K562 (cell line): ENCODE results near the gene ZKSCAN4. TPM values are rescaled to one million over a fixed set of nuclear protein-coding genes. Genes with fewer than 3 reads are reported as not detected.

Experiments used
- ASH1L ChIP-seq: fragments of 450-650 bp; IDR thresholded peaks from 2 replicates; pipeline ENCODE4 v1.6.1; 2018; ENCODE audit warnings: borderline replicate concordance, mild to moderate bottlenecking, low read depth; ENCODE audit not compliant: partially characterized antibody
- CBX1 ChIP-seq: sonication (generic); IDR thresholded peaks from 2 replicates; pipeline ENCODE4 v1.6.1; 2016; ENCODE audit warnings: antibody characterized with exemption, low read depth, mild to moderate bottlenecking
- CEBPG ChIP-seq, 3 experiments: fragments of 200-800 bp in 1 of 3; sonication (Bioruptor generic) in 1 of 3; sonication (generic) in 1 of 3; formaldehyde crosslinking in 1 of 3; IDR thresholded peaks in 2 of 3; conservative IDR thresholded peaks in 1 of 3; 2 replicates each; pipeline versions ENCODE4 v1.6.1 to v1.8.0; 2016 to 2022; ENCODE audit warnings: missing compliant biosample characterization in 2 of 3, missing genetic modification characterization in 2 of 3, mild to moderate bottlenecking in 1 of 3, missing genetic modification reagents in 1 of 3
- CHCHD3 ChIP-seq: fragments of 250-450 bp; sonication (Bioruptor Pico); IDR thresholded peaks from 2 replicates; pipeline ENCODE4 v2.1.2; 2022; ENCODE audit warnings: mild to moderate bottlenecking
- DACH1 ChIP-seq: fragments of 450-650 bp; IDR thresholded peaks from 2 replicates; pipeline ENCODE4 v1.6.1; 2018; ENCODE audit not compliant: partially characterized antibody
- E2F6 ChIP-seq, 2 experiments: IDR thresholded peaks; 2 replicates each; pipeline ENCODE4 v1.6.1; 2011; ENCODE audit warnings: borderline replicate concordance in 1 of 2, control low read depth in 1 of 2, low read depth in 1 of 2, low read length in 1 of 2, mild to moderate bottlenecking in 1 of 2, mixed read lengths in 1 of 2, moderate library complexity in 1 of 2; ENCODE audit not compliant: insufficient read depth in 1 of 2, insufficient read length in 1 of 2, poor library complexity in 1 of 2, severe bottlenecking in 1 of 2; ENCODE audit errors: extremely low read depth in 1 of 2
- EGR1 ChIP-seq: fragments of 450-650 bp; conservative IDR thresholded peaks from 2 replicates; pipeline ENCODE4 v1.6.1; 2017; ENCODE audit warnings: mild to moderate bottlenecking
- FOXJ2 ChIP-seq: fragments of 200-800 bp; sonication (Bioruptor generic); IDR thresholded peaks from 2 replicates; pipeline ENCODE4 v1.6.1; 2016; ENCODE audit warnings: missing genetic modification characterization, missing compliant biosample characterization
- FOXK1 ChIP-seq: sonication (generic); formaldehyde crosslinking; IDR thresholded peaks from 2 replicates; pipeline ENCODE4 v1.8.0; 2022; ENCODE audit warnings: missing genetic modification reagents, mild to moderate bottlenecking, borderline replicate concordance
- HMG20A ChIP-seq: fragments of 450-650 bp; formaldehyde crosslinking; conservative IDR thresholded peaks from 2 replicates; pipeline ENCODE4 v1.4.0; 2020; ENCODE audit warnings: mild to moderate bottlenecking, mixed read lengths
- JUNB ChIP-seq: fragments of 450-650 bp; formaldehyde crosslinking; conservative IDR thresholded peaks from 2 replicates; pipeline ENCODE4 v1.4.0; 2020; ENCODE audit warnings: mild to moderate bottlenecking
- LCOR ChIP-seq: sonication (generic); formaldehyde crosslinking; IDR thresholded peaks from 2 replicates; pipeline ENCODE4 v1.8.0; 2022; ENCODE audit warnings: mild to moderate bottlenecking, missing genetic modification reagents
- NEUROD1 ChIP-seq: fragments of 150-350 bp; IDR thresholded peaks from 2 replicates; pipeline ENCODE4 v1.6.1; 2014; ENCODE audit warnings: borderline replicate concordance, low read length, low read depth; ENCODE audit not compliant: partially characterized antibody
- NR1H2 ChIP-seq: sonication (generic); formaldehyde crosslinking; IDR thresholded peaks from 2 replicates; pipeline ENCODE4 v1.4.0; 2020; ENCODE audit warnings: mild to moderate bottlenecking, missing genetic modification reagents
- RBBP5 ChIP-seq: fragments of 200-600 bp; sonication (generic); IDR thresholded peaks from 2 replicates; pipeline ENCODE4 v1.6.1; 2012; ENCODE audit warnings: borderline replicate concordance, mild to moderate bottlenecking, low read length, control low read depth, inconsistent platforms; ENCODE audit not compliant: insufficient read depth, poor library complexity, severe bottlenecking
- SAFB2 ChIP-seq: fragments of 200-400 bp; formaldehyde crosslinking; IDR thresholded peaks from 2 replicates; pipeline ENCODE4 v1.6.1; 2018; ENCODE audit warnings: borderline replicate concordance, low read length, low read depth, moderate library complexity; ENCODE audit not compliant: severe bottlenecking
- SREBF1 ChIP-seq: fragments of 150-350 bp; IDR thresholded peaks from 2 replicates; pipeline ENCODE4 v1.6.1; 2014; ENCODE audit warnings: antibody characterized with exemption, low read depth, low read length, borderline replicate concordance
- TBL1XR1 ChIP-seq, 2 experiments: IDR thresholded peaks; 2 replicates each; pipeline ENCODE4 v1.6.1; 2012; ENCODE audit warnings: improper control_type of control experiment in 2 of 2, low read length in 2 of 2, mild to moderate bottlenecking in 1 of 2
- TRIM28 ChIP-seq: fragments of 450-650 bp; IDR thresholded peaks from 2 replicates; pipeline ENCODE4 v1.6.1; 2017
- ZBTB34 ChIP-seq: fragments of 250-450 bp; sonication (Bioruptor Pico); IDR thresholded peaks from 2 replicates; pipeline ENCODE4 v1.8.0; 2021; ENCODE audit warnings: mild to moderate bottlenecking, moderate library complexity
- ZFP30 ChIP-seq: fragments of 250-450 bp; sonication (Bioruptor Pico); IDR thresholded peaks from 2 replicates; pipeline ENCODE4 v1.8.0; 2022; ENCODE audit warnings: moderate library complexity, mild to moderate bottlenecking, inconsistent platforms, borderline replicate concordance
- ZNF143 ChIP-seq: sonication (generic); formaldehyde crosslinking; IDR thresholded peaks from 2 replicates; pipeline ENCODE4 v1.9.0; 2022; ENCODE audit warnings: mild to moderate bottlenecking, missing genetic modification reagents
- ZNF316 ChIP-seq: fragments of 450-650 bp; IDR thresholded peaks from 2 replicates; pipeline ENCODE4 v1.6.1; 2016
- ZNF507 ChIP-seq: conservative IDR thresholded peaks from 2 replicates; pipeline ENCODE4 v1.6.1; 2017; ENCODE audit warnings: missing genetic modification characterization, missing compliant biosample characterization
- ZNF57 ChIP-seq: fragments of 450-650 bp; formaldehyde crosslinking; IDR thresholded peaks from 2 replicates; pipeline ENCODE4 v1.4.0; 2020; ENCODE audit warnings: mild to moderate bottlenecking, moderate library complexity
- ZNF589 ChIP-seq: fragments of 200-800 bp; sonication (Bioruptor generic); IDR thresholded peaks from 2 replicates; pipeline ENCODE4 v1.6.1; 2016; ENCODE audit warnings: low read depth, missing genetic modification characterization, missing compliant biosample characterization
- polyA plus RNA-seq, 8 experiments: library from polyadenylated mRNA; depleted of rRNA in 4 of 8; stranded (reverse) in 5 of 8; unstranded in 3 of 8; fragments of >200 nt; fragmentation: Nextera tagmentation in 2 of 8; fragmentation: Illumina TruSeq in 1 of 8; extraction: Ambion mirVana in 2 of 8; extraction: Trizol in 1 of 8; gene quantifications; 2 replicates each; pipeline versions ENCODE4 v1.2.1 to v1.2.3, GENCODE V29; 2011 to 2014; ENCODE audit warnings: inconsistent platforms in 1 of 8, missing spikeins in 1 of 8
- total RNA-seq, 7 experiments: library from RNA; depleted of rRNA in 6 of 7; stranded (reverse); fragments of >200 nt in 6 of 7; fragmentation: Illumina TruSeq in 2 of 7; extraction: Trizol in 2 of 7; gene quantifications; 2 replicates each; pipeline versions ENCODE4 v1.2.1 to v1.2.3, GENCODE V29; 2011 to 2021; ENCODE audit warnings: low replicate concordance in 1 of 7

ZKSCAN4 gene
- total and polyA plus RNA-seq, 9 of the 15 experiments (the other 6 are each of a cell fraction or from before 2014, with no cell fraction given): 1.2 to 5.3 (median 4.7) TPM

GRCh38 chr6:28218312-28219248 lies 33.5 kb downstream of the ZKSCAN4 start (continued):
- TF ChIP-seq TRIM28 (no peak), ZNF316 (no peak), E2F6 (IDR thresholded peaks at IDR 0.05; ENCODE audit: borderline replicate concordance in 1 of 2, extremely low read depth in 1 of 2, insufficient read depth in 1 of 2, insufficient read length in 1 of 2, low read depth in 1 of 2, low read length in 1 of 2, poor library complexity in 1 of 2, severe bottlenecking in 1 of 2) (peak; percentile 96 to 99), ZBTB34 (no peak), FOXJ2 (no peak), JUNB (CRISPR knock-in tag) (no peak), ASH1L (no peak), LCOR (CRISPR knock-in tag) (no peak; the same call in 1 of the 2 replicates), CEBPG (CRISPR knock-in tag; IDR thresholded peaks at IDR 0.05) (no peak), CEBPG (tag; conservative IDR thresholded peaks at IDR 0.05 in 1 of 2, IDR thresholded peaks at IDR 0.05 in 1 of 2) (no peak), CBX1 (peak; percentile 74; the same call in 1 of the 2 replicates), NR1H2 (no peak), TBL1XR1 (IDR thresholded peaks at IDR 0.05; ENCODE audit: low read length in 2 of 2) (no peak; a peak in 1 of 4 replicates), ZNF57 (CRISPR knock-in tag) (no peak), SREBF1 (no peak), SAFB2 (no peak), EGR1 (no peak), ZNF143 (CRISPR knock-in tag) (no peak), CHCHD3 (CRISPR knock-in tag) (no peak), HMG20A (CRISPR knock-in tag) (no peak), DACH1 (peak; percentile 32), RBBP5 (peak; percentile 61), ZFP30 (CRISPR knock-in tag) (no peak), ZNF507 (tag) (no peak), FOXK1 (CRISPR knock-in tag) (no peak), ZNF589 (CRISPR knock-in tag) (no peak), NEUROD1 (peak; percentile 59)
